Activated CD8-positive, alpha-beta memory T cell treated with anti-CD3 and anti-CD28 coated beads for 1 hour (primary cell): Measurements from ENCODE around the gene PCDHGA1.
A peak's percentile ranks its signal among the peaks of the same experiment; 100 is the strongest.

Source experiments
- DNase-seq, 2 donors: peaks; one replicate each; pipeline ENCODE4 v3.0.0-alpha.2; 2020; ENCODE audit warnings: low read depth in 1 of 2; ENCODE audit errors: extremely low read depth in 1 of 2

The PCDHGA1 gene

GRCh38 chr5:141527426-141527825 is 197.1 kb downstream of the PCDHGA1 start:
- DNase-seq = no peak

GRCh38 chr5:141528291-141528984 is 198.1 kb downstream of the PCDHGA1 start:
- no peak for DNase-seq

- DNase-seq = no peak
Measured at GRCh38 chr5:141529002-141529401, 198.7 kb downstream of the PCDHGA1 start.

DNA sequence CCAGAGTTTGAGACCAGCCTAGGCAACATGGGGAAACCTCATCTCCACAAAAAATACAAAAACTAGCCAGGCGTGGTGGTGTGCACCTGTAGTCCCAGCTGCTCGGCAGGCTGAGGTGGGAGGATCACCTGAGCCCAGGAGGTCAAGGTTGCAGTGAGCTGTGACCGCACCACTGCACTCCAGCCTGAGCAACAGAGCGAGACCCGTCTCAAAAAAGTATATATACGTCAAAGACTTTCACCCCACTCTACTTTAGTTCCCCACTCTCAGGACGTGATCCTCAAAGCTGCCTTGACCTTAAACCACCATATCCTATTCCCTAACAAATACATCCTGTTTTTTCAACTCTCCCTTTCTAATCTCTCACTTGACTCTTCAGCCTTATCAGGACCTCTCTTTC is 199.6 kb downstream of the PCDHGA1 start:
- no peak for DNase-seq

DNA sequence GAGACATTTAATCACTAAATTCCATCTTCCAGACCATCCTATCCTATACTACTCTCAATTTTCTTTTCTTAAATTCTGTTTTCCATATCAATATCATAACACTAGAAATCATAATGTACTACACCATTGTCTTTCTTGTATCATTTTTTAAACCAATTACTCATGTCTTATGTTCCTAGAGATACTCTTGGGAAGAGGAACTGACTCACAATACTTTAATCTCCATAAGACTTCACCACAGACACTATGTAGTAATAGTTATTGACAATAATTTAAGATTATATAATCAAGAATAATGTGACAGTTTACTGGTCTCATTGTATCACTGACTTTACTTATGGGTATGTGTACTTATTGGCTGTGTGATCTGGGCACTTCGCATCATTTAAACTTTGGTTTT is 202.4 kb downstream of the PCDHGA1 start:
- no peak for DNase-seq

GRCh38 chr5:141533897-141534296 is 203.6 kb downstream of the PCDHGA1 start:
- no peak for DNase-seq

DNA sequence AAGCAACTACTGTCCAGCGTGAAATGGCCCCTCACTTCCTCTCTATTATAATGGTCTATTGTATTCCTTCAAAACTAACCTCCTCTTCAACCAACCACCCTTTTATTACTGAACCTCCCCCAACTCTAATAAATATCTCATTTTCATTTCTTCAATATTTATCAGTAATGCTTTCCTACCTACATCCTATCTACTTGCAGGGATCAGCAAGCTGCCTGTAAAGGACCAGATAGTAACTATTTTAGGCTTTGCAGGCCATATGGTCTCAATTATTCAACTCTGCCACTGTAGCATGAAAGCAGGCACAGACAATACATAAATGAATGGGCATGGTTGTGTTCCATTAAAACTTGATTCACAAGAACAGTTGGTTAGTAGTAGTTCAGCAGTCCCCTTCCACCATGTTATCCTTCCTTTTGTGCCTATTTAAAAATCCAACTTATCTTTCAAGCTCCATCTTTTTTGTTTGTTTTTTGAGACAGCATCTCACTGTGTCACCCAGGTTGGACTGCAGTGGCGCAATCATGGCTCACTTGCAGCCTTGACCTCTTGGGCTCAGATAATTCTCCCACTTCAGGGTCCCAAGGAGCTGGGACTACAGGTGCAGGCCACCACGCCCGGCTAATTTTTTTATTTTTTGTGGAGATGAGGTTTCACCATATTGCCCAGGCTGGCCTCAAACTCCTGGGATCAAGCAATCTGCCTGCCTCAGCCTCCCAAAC is 204.3 kb downstream of the PCDHGA1 start:
- DNase-seq = no peak

DNA sequence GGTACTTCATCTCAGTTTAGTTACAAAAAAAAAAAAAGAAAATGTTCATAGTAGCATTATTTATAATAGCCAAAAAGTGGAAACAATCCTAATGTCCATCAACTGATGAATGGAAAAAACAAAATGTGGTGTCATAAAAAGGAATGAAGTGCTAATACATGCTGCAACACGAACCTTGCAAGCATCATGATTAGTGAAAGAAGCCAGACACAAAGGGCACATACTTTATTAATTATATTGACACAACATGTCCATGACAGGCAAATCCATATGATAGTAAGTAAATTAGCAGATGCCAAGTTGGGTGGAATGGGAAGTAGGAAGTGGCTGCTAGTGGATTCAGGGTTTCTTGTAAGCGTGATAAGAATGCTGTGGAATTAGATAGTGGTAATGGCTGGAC is 212.7 kb downstream of the PCDHGA1 start:
- DNase-seq = no peak

GRCh38 chr5:141547488-141547887 is 217.2 kb downstream of the PCDHGA1 start:
- DNase-seq = no peak

DNA sequence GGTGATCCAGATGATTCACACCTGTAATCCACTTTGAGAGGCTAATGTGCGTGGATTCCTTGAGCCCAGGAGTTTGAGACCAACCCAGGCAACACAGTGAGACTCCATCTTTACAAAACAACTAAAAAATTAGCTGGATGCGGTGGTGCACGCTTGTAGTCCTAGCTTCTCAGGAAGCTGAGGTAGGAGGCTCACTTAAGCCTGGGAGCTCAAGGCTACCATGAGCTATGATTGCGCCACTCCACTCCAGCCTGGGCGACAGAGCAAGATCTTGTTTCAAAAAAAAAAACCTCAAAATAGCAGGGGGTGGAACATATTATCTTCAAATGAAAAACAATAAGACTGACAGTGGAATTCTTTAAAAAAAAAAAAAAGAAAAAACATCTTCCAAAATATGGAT is 217.6 kb downstream of the PCDHGA1 start:
- DNase-seq = no peak

GRCh38 chr5:141557681-141558136 is 227.4 kb downstream of the PCDHGA1 start:
- DNase-seq = peak; percentile 38 to 63

DNA sequence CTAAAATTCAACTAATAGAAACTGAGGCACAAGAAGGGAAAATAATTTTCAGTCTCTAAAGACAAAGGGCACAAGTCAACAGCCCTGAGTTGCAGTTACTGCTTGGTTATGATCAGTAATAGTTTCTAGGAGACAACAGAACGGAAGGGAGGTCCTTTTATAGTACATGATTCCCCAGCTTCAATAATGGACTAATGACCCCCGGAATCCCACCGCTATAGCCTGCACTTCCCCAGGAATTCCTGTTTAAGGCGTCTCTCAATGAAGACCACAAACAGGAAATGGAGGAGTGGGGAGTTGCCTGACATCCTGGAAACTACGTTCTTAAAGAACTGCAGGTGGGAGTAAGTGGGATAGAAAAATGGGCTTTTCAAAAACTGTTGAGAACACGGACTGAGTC is 227.8 kb downstream of the PCDHGA1 start:
- DNase-seq = no peak

DNA sequence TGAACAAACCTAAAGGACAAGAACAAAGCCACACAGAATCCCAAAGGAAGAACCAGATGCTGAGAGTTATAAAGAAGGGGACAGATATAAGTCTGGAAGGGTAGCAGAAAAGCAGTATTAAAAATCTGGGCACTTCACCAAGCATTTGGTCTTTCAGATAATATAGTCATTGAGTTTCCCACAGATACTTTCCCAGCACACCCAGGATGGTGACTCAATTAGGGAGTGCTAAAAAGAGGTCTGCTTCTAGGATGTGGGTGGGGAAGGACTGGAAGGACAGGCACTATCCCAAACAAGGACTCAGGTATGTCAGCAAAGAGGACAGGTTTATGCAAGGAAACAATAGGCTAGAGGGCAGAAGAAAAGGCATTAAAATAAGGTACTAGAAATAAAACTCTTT is 229.1 kb downstream of the PCDHGA1 start:
- no peak for DNase-seq

DNA sequence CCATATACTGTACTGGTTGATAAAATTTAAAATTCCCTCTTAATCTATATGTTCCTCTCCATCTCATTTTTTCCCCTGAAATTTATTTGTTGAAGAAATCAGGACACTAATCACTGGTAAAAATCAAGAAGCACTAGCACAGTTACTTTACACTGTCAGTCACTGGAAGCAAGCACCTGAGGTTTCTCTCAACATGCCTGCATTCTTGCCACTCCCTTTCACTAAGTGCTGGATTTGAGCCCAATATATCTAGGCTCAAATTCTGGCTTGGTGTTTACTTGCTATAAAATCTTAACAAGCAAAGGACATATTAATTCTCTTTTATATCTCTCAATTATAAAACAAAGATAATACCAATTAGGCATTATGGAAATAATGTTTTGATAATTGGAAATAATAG is 229.8 kb downstream of the PCDHGA1 start:
- no peak for DNase-seq

- DNase-seq = no peak
Measured at GRCh38 chr5:141560725-141561483, 230.6 kb downstream of the PCDHGA1 start.
